Posterior cingulate gyrus (tissue), 11 donors: Measurements from ENCODE around the gene RGS3.

Experiments
- DNase-seq, 10 donors: peaks; one replicate each; pipeline versions ENCODE4 v3.0.0 to v3.0.0-alpha.2; 2020 to 2021; ENCODE audit warnings: mixed read lengths in 3 of 10
- intact Hi-C: fragments of 100-400 bp; cut with DNase I; formaldehyde crosslinking; loops from one replicate; pipeline ENCODE4 v1.15.1; 2023

Gene RGS3

DNA sequence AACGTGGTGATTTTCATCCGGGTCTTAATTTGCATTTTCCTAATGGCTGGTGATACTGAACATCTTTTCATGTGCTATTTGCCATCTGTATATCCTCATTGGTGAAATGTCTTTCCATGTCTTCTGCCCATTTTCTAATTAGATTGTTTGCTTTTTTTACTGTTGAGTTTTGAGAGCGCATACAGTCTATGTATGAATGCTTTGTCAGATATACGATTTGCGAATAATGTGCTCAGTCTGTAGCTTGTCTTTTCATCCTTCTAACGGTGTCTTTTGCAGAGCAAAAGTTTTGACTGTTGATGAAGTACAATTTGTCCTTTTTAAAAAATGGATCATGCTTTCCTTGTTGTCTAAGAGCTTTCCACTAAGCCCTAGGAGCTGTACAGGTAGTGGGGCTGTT lies 143.0 kb downstream of the RGS3 start:
- intact Hi-C loops, result no loop called here
- DNase-seq, result no peak

DNA sequence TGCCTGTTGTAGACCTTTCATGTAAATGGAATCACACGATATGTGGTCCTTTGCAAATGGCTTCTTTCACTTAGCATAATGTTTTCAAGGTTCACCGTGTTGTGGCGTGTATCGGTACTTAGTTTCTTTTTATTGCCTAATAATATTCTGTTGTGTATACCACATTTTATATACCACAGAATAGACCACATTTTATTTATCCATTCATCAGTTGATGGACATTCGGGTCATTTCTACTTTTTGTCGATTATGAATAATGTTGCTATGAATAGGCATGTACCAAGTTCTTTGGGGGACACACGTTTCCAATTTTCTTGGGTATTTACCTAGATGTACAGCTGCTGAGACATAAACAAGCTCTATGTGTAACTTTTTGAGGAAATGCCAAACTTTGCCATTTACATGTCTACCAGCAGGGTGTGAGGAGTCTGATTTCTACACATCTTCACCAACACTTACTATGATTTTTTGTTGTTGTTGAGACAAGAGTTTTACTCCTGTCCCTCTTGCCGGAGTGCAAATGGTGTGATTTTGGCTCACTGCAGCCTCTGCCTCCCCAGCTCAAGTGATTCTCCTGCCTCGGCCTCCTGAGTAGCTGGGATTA lies 144.7 kb downstream of the RGS3 start:
- intact Hi-C loops, result no loop called here
- DNase-seq, result peak in 2 of 10 donors; percentile 5 to 25

DNA sequence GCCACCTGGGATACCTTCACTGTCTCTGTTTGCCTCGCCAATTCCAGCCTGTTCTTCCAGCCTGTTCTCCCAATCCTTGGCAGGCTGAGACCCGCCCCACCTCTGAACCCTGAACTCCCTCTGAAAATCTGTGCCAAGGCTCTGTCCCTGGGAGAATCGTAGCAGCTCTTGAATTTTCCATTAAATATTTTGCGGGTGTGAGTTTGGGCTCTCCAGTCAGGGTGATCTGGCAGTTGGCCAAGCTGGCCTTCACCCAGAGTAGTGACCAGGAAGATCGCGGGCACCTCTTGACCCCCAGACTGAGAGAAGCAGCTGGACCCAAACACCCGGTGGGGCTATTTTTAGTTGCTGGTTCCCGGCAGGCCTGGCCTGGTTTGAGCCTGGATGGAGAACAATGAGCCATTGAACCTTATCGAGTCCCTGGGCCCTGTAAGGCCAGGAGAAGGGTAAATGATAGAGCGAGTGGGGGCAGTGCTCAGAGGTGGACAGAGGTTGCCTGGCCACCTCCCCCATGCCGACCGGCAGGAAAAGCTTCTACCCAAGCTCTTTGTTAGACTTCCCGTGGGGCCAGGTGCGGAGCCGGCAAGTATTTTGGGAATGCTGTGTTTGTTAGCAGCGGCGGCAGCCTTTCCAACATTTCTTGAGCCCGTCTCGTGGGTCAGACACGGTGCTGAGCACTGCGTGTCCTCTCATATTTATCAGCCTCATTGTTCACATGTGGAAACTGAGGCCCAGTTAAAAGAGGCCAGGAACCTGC lies 146.2 kb downstream of the RGS3 start:
- intact Hi-C loops, result no loop called here
- DNase-seq, result peak in 8 of 10 donors; percentile 37 to 91 (median 50)

DNA sequence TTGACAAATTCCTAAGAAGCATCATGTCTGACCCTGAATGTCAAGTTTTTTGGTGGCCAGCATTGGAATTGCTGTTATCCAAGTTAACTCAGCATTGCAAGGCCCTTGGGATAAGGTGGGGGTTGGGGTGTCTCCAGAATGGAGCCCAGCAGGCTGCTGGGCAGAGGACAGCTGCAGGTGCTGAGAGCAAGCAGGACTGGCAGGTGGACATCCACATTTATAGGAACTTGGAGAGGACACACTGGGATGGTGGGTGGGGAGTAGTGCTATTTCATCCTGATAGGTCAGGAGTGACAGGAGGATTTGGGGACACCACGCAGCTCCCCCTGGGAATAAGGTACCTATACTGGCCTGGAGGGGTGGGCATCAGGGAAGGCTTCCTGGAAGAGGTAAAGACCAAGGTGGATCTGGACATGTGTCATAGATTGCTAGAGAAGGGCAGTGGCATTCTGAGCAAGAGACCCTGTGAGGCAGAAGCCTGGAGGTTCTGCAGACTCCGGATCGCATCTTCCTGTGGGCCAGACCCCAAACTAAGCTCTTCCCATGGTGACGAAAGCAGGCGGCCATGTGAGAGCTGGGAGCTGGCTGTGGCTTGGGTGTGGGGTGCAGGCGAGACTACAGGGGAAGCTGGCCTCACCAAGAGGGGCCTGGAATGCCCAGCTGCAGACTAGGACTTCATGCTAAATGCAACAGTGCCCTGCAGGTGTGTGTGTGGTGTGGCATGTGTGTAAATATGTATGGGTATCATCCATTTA lies 148.1 kb downstream of the RGS3 start:
- peak in 3 of 10 donors; percentile 37 to 62 (median 47) for DNase-seq
- intact Hi-C loops, result no loop called here

DNA sequence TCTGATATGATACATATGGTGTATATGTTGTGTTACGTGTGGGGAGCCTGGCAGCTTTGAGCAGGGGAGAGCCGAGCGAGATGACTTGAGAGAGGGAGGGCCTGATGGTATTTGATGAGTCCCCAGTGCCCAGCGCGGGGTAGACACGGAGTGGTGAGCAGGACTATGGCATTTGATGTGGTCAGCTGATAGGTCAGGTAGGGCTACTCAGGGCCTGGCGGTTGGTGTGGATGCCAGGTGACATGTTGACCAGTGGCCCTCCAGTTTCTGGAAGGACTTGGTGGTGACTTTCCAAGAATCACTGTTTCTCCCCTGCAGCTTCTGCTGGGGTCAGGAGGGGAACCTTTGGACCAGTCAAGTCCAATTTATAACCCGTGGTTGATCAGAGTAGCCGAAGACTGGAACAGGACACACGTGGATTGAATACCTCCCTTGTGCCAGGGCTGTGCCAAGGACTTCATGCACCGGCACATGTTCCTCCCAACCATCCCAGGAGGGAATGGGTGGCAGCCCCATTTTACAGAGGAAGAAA lies 148.8 kb downstream of the RGS3 start:
- intact Hi-C loops, result no loop called here
- peak in 2 of 10 donors; percentile 39 to 47 for DNase-seq

DNA sequence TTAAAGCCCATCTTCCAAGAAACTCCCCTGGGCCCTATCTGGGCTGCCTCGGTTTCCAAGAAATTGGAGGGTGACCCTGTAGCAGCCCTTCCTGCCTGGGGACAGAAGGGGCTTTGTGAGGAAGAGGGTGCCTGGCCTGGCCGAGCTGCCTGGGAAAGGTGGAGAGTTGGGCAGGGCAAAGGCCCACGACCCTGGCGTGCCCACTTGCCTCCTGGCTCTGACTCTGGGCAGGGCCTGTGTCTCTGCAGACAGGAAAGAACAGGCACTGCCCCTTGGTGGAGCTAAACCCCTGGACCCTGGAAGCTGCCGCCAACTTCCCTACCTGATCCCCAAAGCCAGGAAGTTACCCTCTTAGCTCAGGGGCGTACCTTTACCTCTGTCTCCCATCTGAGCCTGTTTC lies 149.3 kb downstream of the RGS3 start:
- peak in 1 of 10 donors; percentile 49 for DNase-seq
- intact Hi-C loops, result no loop called here

DNA sequence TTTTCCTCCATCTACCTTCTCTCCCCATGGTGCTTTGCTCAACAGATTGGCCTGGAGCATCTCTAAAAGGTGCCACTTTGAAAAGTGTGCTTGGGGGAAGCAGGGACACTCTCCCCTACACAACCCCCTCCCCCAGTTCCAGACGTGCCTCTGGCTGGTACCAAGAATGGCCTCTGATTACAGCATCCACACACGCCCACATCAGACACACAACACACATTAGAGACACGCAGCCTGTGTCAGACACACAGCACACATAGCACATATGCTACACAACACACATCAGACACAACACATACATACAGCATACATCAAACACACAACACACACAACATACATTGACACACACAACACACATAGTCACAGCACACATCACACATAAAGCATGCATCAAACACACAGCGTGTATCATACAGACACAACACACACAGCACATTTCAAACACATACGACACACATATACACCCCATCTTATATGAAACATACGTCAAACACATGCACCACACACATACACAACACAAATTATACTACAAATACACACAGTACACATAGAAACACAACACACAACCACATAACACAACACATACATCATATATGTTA lies 150.4 kb downstream of the RGS3 start:
- no peak for DNase-seq
- intact Hi-C loops, result no loop called here

DNA sequence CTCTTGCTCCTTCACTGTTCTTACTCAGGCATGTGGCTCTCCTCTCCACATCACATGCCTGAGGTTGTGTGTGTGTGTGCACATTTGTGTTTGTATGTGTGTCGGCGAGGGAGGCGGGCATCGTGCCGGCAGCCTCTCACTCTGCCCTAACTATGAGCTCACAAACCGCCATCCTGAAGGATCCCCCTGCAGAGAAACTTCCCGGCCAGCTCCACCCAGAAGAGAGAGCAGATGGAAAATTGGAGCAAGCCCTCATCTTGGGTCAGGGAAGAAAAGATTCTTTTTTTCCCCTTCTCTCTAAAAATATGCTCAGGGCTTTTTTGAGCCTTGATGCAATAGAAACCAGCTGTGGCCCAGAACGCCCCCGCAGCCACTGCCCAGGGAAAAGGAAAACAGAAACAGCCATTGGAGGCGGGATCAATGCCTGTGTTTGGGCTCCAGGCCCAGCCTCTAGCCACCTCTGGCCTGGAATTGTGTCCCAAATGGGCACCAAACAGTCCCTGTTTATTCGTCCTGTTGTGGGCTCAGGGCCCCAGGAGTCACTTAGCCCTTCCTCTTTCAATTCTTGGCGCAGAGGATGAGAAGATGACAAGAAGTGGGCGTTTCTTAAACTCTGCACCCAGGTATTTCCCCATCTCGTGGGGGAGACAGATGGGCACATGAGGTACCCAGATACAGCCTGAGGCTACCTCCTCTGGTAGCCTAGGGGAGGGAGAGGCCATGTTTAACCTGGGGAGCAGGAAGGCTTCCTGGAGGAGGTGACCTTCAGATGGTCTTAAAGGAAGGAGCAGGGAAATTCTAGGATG lies 151.5 kb downstream of the RGS3 start:
- intact Hi-C loops, result no loop called here
- peak in 6 of 10 donors; percentile 27 to 92 (median 50) for DNase-seq

DNA sequence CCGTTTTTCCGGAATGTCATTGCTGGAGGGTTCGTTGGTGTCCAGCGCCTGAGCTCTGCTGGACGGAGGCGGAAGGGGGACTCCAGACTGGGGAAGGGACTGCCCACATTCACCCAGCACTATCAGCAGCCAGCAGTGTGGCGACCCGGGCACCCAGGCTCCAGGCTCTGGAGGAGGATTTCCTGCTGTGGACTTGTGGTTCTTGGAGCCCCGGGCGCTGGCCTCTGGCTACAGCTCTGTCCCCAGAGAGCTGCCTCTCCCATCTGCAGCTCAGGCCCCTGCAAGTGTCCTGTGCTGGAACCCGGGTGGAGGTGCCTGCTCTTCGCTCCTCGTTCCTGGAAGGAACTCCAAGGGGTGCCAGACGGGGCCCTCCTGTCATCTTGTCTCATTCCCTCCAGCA lies 152.6 kb downstream of the RGS3 start:
- intact Hi-C loops, result no loop called here
- DNase-seq, result peak in 1 of 10 donors; percentile 61

DNA sequence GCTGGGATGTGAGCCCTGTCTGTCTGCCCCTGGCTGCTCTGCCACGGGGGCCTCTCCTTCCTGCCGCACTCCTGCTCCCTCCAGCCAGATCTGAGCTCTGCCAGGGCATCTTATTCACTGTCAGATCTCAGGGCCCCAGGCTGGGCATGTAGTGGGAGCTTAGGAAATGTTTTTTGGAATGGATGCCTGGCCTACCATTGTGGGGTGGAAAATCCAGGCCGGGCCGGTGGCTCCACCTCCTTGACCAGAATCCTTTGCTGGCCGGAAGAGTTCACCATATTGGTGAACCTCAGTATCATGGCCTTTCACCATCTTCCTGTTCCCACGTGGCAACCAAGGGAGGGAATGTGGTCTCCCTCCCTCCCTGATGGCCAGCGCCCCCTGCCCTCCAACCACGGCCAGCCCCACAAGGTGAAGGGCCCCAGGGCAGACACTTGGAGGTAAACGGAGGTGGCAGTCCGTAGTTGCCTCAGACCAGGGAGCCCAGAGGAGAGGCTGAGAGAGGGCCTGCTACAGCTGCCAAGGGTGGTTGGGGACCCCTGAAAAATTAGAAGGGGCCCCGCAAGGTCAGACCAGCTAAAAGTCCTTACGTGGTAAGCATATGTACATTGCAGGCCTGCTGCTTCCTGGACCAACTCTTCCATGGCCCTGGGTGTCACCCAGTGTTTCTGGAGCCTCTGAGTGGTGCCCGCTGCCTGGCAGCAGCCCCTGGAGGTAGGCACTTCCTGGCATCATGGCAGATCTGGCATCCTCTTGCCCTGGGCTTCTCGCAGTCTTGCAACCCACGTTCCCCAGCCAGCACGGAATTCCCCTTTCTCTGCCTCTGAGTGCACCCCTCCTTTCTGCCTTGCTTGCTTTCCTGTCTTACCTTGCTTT lies 153.3 kb downstream of the RGS3 start:
- intact Hi-C loops, result no loop called here

DNA sequence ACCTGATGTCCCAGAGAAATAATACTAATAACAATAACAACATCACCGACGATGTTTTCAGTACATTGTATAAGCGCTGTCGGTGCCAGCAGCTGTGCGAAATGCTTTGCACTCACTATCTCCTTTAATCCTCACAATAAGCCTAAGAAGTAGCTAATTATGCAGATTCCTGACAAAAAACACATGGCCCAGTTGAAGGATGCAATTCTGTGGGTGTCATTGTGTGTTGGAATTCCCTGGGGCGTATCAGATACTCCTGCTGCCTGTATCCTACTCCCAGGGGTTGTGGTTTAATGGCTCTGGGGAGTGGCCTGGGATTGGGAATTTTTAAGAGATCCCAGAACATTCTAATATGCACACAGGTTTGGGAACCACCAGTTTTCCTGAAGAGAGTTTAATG lies 154.0 kb downstream of the RGS3 start:
- intact Hi-C loops, result no loop called here
- DNase-seq, result peak in 1 of 10 donors; percentile 20

More for the DNA sequence above, 153.3 kb downstream of the RGS3 start:
- peak in 1 of 10 donors; percentile 72 for DNase-seq

DNA sequence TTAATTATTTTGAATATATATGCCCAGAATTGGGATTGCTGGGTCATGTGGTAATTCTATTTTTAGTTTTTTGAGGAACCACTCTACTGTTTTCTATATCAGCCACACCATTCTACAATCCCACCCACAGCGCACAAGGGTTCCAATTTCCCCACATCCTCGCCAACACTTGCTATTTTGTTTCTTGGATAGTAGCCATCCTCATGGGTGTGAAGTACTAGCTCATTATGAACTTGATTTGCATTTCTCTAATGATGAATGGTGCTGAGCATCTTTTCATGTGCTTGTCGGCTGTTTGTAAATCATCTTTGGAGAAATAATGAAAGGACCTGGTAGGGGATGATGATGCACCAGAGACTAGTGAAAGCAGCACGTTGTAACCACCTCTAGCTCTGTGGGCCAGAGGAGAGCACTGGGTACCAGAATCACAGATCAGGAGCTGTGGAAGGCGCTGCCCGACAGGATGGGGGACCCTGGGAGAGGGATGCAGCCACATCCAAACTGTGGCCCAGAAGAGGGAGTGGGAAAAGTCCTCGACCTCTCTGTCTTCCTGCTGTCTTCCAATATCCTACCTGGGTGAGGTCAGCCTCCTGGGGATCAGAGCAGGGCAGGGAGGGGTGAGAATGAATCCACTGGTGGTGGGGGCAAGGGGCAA lies 155.4 kb downstream of the RGS3 start:
- intact Hi-C loops, result no loop called here
- no peak for DNase-seq

DNA sequence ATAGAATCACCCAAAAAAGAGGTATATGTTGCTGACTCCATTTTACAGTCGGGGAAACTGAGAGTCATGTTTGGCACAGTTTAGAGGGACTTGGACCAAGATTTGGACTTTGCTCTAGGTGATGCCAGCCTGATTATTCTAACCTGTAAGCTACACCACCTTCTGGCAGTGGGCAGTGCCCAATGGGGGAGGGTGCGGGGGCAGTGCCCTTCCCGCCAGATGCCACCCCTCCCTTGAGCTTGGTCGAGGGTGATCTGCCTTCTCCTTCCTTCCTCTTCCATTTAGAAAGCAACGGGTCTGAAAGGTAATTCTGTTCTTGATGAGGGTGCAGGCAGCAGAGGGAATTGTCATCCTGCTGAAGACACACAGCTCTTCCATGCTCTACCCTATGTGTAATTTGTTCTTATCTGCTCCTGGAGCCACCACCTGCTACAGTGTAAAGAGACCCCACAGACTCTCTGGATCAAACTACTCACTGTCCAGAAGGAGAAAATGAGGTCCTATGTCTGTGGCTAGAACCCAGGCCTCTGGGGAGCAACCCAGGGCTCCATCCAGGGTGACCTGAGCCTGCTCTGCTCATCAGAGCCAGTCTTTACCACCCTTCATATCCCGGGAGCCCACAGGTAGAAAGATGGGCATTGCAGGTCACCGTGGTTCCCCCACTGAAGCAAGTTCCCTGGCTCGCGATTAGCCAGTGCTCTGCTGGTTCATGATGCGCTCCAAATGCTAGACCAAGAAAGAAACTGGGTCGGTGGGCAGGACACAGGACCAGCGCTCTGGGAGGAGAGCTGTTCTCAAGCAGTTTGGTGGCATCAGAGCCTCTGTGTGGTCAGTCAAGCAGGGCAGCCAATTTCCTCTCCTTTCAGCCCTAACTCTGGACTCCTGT lies 156.2 kb downstream of the RGS3 start:
- intact Hi-C loops, result no loop called here
- DNase-seq, result peak in 1 of 10 donors; percentile 35

DNA sequence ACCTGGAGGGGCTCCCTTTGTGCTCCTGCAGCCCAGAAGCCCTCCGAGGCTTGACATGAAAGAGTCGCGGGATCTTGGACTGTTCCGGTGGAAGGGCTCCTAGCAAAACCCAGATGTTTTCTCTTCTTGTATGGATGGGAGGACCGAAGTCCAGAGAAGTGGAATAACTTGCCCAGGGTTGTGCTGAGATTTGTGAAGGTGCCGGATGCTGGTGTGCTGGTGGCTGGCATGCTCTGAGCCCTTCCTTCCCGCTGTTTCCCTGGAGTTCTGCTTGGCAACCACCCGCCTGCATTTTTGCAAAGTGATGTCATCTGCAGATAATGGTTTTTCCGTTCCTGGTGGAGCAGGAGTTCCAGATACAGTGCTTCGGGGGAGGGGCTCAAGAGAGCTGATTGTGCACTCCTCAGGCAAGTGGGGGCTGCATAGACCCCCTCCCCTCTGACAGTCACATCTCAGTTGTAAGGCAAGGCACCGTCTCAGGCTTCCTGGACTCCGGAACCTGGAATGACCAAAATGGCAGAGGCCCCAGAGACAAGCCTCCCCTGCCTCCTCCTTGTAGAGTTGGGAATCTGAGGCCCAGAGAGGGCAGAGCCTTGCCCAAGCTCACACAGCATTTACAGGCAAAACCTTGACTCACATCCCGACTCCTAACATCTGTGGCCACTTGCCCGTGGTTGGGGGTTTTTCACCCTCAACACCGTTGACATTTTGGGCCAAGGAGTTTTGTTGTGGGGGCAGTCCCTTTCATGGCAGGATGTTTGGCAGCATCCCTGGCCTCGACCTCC lies 157.0 kb downstream of the RGS3 start:
- DNase-seq, result peak in 3 of 10 donors; percentile 49 to 80 (median 50)
- intact Hi-C loops, result no loop called here

DNA sequence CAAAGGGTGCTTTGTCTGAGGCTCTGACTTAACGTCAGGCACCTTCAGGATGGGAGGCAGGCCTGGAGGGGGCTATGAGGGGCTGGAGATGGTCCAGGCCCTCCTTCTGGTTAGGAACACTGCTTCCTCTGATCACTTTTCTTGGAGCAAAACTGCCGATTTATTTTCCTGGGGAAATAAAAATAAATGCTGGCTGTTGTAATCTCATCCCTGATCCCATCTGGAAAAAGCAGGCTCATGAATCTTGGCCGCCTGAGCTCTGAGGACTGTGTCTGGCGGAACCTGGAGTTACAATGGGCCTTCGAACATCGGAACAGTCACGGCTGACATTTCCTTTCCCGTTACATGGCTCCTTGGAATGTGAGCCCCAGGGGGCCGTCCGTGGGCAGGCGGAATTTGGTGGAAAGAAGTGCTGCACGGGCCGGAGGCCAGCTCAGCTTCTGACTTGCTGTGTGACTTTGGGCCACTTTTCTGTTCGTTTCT lies 157.8 kb downstream of the RGS3 start:
- peak in 1 of 10 donors; percentile 69 for DNase-seq
- intact Hi-C loops, result no loop called here

DNA sequence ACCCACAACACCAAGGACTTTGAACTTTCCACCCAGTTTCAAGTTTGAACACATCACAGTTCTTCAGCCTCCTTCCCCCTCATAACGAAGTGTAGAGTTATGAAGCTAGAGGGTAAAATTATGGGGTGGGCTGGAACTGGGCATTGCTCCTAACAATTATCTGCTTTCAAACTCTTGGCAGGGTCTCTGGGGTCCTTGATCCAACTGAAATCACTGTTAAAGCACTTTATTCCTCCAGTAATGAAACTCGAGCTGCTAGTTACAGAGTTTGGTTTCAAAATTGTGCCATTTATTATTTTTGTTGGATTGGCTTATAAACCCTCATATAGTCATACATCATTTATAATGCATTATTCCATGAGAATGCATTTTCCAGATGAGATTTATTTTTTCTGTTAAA lies 158.5 kb downstream of the RGS3 start:
- DNase-seq, result no peak
- intact Hi-C loops, result no loop called here
